Ovary (tissue), 3 donors: ENCODE measurements around the gene CENPN.

Experiments used
- CTCF ChIP-seq, 3 donors: fragments of 450-650 bp in 2 of 3; fragments of 200-600 bp in 1 of 3; IDR thresholded peaks; one replicate each; pipeline versions ENCODE4 v1.5.1 to v1.8.0; 2016 to 2022; ENCODE audit warnings: antibody characterized with exemption in 3 of 3, mild to moderate bottlenecking in 1 of 3
- POLR2A ChIP-seq: fragments of 450-650 bp; IDR thresholded peaks from one replicate; pipeline ENCODE4 v1.6.1; 2017; ENCODE audit warnings: antibody characterized with exemption, mild to moderate bottlenecking, moderate library complexity
- donor health status: DM: no; HTN: no; CAD: no.

- TF ChIP-seq CTCF (IDR thresholded peaks at IDR 0.05), result peak; percentile 34 to 46 (median 40)
- no peak for TF ChIP-seq POLR2A
Observed at GRCh38 chr16:81004646-81005353, 2.2 kb upstream of the CENPN start.
